DND-41 (cell line): ENCODE measurements around the gene ERF.
A peak's percentile ranks its signal among the peaks of the same experiment; 100 is the strongest.

ENCODE experiments used
- ATAC-seq: fragments of 200-7000 bp; cut with Tn5 transposase; 3 replicates; pipeline ENCODE4 v1.9.1; 2021; ENCODE audit warnings: low read depth; ENCODE audit not compliant: insufficient read depth
- DNase-seq: peaks from one replicate; pipeline ENCODE4 v3.0.0-alpha.2; 2020
- H2AFZ ChIP-seq: 2 replicates; pipeline ENCODE4 v1.6.0; 2012; ENCODE audit warnings: low read depth, low read length
- H3K27ac ChIP-seq: 2 replicates; pipeline ENCODE4 v1.5.1; 2012; ENCODE audit warnings: low read length, inconsistent platforms
- H3K27me3 ChIP-seq: fragments of 200-600 bp; sonication (generic); 2 replicates; pipeline ENCODE4 v1.6.0; 2012; ENCODE audit warnings: low read length, mild to moderate bottlenecking, inconsistent platforms; ENCODE audit not compliant: insufficient read depth, poor library complexity
- H3K36me3 ChIP-seq: 2 replicates; pipeline ENCODE4 v1.5.1; 2012; ENCODE audit warnings: low read length, inconsistent platforms; ENCODE audit not compliant: insufficient read depth
- H3K4me1 ChIP-seq: 2 replicates; pipeline ENCODE4 v1.5.1; 2012; ENCODE audit warnings: mild to moderate bottlenecking, low read length; ENCODE audit not compliant: insufficient read depth
- H3K4me2 ChIP-seq: 2 replicates; pipeline ENCODE4 v1.6.0; 2012; ENCODE audit warnings: mild to moderate bottlenecking, moderate library complexity, low read length, inconsistent platforms; ENCODE audit not compliant: insufficient read depth
- H3K4me3 ChIP-seq, 2 experiments: fragments of 200-600 bp in 1 of 2; shearing (Covaris generic) in 1 of 2; 2 replicates each; pipeline ENCODE4 v1.5.1; 2012 to 2016; ENCODE audit warnings: inconsistent platforms in 2 of 2, low read length in 2 of 2, mild to moderate bottlenecking in 2 of 2, low read depth in 1 of 2, moderate library complexity in 1 of 2
- H3K79me2 ChIP-seq: 2 replicates; pipeline ENCODE4 v1.6.0; 2012; ENCODE audit warnings: low read length, inconsistent platforms; ENCODE audit not compliant: insufficient read depth
- H3K9ac ChIP-seq: 2 replicates; pipeline ENCODE4 v1.6.0; 2012; ENCODE audit warnings: low read depth, mild to moderate bottlenecking, inconsistent platforms, low read length, moderate library complexity
- H3K9me3 ChIP-seq: 2 replicates; pipeline ENCODE4 v1.5.1; 2012; ENCODE audit warnings: low read length, moderate library complexity, mild to moderate bottlenecking, inconsistent platforms; ENCODE audit not compliant: insufficient read depth, severe bottlenecking
- H4K20me1 ChIP-seq: 2 replicates; pipeline ENCODE4 v1.6.0; 2012; ENCODE audit warnings: low read length; ENCODE audit not compliant: insufficient read depth
- CTCF ChIP-seq: IDR thresholded peaks from 2 replicates; pipeline ENCODE4 v1.5.1; 2012; ENCODE audit warnings: borderline replicate concordance, low read length, moderate library complexity, mild to moderate bottlenecking; ENCODE audit not compliant: poor library complexity, severe bottlenecking; ENCODE audit errors: extremely low read depth
- EZH2 ChIP-seq: IDR thresholded peaks from 3 replicates; pipeline ENCODE4 v1.6.1; 2012; ENCODE audit warnings: borderline replicate concordance, low read depth, mild to moderate bottlenecking, moderate library complexity, low read length, inconsistent platforms; ENCODE audit not compliant: severe bottlenecking

ERF gene

DNA sequence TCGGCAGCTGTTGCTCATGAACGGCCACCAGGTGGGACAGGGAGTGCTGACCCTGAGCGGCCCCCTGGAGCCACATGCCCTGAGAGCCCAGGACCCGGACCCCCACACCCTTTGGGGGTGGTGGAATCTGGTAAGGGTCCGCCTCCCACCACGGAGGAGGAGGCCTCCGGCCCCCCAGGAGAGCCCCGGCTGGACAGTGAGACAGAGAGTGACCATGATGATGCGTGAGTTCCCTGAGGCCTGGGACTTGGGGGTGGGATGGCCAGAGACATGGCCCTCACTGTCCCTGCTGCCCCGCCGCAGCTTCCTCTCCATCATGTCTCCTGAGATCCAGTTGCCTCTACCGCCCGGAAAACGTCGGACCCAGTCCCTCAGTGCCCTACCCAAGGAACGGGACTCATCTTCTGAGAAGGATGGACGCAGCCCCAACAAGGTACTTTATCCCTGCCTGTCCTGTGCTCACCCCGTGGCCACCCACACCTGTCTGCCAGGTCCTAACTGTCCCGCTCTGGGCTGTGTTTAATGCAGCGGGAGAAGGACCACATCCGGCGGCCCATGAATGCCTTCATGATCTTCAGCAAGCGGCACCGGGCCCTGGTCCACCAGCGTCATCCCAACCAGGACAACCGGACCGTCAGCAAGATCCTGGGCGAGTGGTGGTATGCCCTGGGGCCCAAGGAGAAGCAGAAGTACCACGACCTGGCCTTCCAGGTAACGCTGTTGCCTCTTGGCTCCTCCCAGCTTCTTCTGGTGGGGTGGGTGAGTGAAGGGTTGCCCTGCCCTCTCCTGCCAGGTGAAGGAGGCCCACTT lies 32.3 kb upstream of the ERF start:
- H2AFZ ChIP-seq, result no peak overlapping the region

DNA sequence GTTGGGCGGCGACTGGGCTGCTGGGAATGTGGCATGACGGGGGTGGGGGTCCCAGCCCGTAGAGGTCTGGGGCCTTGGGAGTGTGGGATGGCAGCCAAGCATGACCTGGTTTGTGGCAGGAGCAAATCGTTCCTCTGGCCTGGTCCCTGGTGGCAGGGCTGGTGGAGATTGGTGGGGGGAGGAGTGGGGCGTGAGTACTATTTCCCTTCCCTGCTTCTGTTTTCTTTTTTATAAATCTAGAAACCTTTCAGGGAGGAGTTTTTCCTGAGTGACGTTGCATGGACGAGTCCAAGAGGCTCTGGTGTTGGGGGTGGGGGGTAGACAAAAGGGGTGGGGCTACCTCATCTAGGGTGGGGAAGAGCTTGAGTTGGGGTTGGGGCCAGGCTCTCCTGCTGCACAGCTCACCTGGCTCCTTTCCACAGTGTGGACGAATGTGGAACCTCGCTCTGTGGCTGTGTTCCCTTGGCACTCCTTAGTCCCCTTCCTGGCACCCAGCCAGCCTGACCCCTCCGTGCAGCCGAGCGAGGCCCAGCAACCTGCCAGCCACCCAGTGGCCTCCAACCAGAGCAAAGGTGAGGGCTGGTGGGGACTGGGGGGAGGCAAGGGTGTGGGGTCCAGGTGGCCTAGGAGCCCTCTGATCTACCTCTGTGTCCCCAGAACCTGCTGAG lies 31.6 kb upstream of the ERF start:
- H3K9ac ChIP-seq, result peak overlapping the region; percentile 85; the same call in 1 of the 2 replicates
- no peak for ATAC-seq

More for the DNA sequence above, 32.3 kb upstream of the ERF start:
- Histone ChIP-seq H3K4me2 (no peak overlapping the region), H3K9ac (no peak overlapping the region), H3K27me3 (no peaks in the 10 kb centered on the region), H3K27ac (no peak overlapping the region), H4K20me1 (peaks cover 52% of the 10 kb centered on the region), H3K4me1 (peaks cover 32% of the 10 kb centered on the region), H3K9me3 (no peaks in the 10 kb centered on the region), H3K36me3 (peaks cover 63% of the 10 kb centered on the region), H3K79me2 (peaks cover 26% of the 10 kb centered on the region), H3K4me3 (no peak overlapping the region)
- ATAC-seq, result no peak
- TF ChIP-seq CTCF (no peak), EZH2 (no peak)
- DNase-seq, result no peak

GRCh38 chr19:42285988-42286348 lies 31.0 kb upstream of the ERF start:
- Histone ChIP-seq H3K36me3 (peaks cover 50% of the 10 kb centered on the region), H2AFZ (no peak overlapping the region), H3K9me3 (no peaks in the 10 kb centered on the region), H3K4me2 (peak overlapping the region; percentile 36; the same call in 1 of the 2 replicates), H3K79me2 (peaks cover 34% of the 10 kb centered on the region), H3K4me1 (peaks cover 45% of the 10 kb centered on the region), H3K4me3 (no peak overlapping the region), H3K27me3 (no peaks in the 10 kb centered on the region), H3K27ac (peak overlapping the region; percentile 77), H3K9ac (peak overlapping the region; percentile 85; the same call in 1 of the 2 replicates), H4K20me1 (peaks cover 43% of the 10 kb centered on the region)
- ATAC-seq (no peak), DNase-seq (no peak)
- TF ChIP-seq CTCF, result no peak
- TF ChIP-seq EZH2, result no peak

More for the DNA sequence above, 31.6 kb upstream of the ERF start:
- no peaks in the 10 kb centered on the region for H3K9me3 ChIP-seq
- H4K20me1 ChIP-seq, result peaks cover 48% of the 10 kb centered on the region
- H3K36me3 ChIP-seq, result peaks cover 55% of the 10 kb centered on the region
- no peak overlapping the region for H2AFZ ChIP-seq
- peak overlapping the region; percentile 36; the same call in 1 of the 2 replicates for H3K4me2 ChIP-seq
- no peak overlapping the region for H3K4me3 ChIP-seq
- H3K27ac ChIP-seq, result peak overlapping the region; percentile 77; the same call in 1 of the 2 replicates
- peaks cover 30% of the 10 kb centered on the region for H3K79me2 ChIP-seq
- TF ChIP-seq CTCF (no peak), EZH2 (no peak)
- peaks cover 40% of the 10 kb centered on the region for H3K4me1 ChIP-seq
- no peak for DNase-seq
- H3K27me3 ChIP-seq, result no peaks in the 10 kb centered on the region
